MV-4-11 (cell line): Measurements from ENCODE around the gene CNKSR3.
A peak's percentile ranks its signal among the peaks of the same experiment; 100 is the strongest.

Experiments used
- DNase-seq: peaks from one replicate; lab custom pipeline; 2025; lab: John Stamatoyannopoulos, UW

The CNKSR3 gene

DNA sequence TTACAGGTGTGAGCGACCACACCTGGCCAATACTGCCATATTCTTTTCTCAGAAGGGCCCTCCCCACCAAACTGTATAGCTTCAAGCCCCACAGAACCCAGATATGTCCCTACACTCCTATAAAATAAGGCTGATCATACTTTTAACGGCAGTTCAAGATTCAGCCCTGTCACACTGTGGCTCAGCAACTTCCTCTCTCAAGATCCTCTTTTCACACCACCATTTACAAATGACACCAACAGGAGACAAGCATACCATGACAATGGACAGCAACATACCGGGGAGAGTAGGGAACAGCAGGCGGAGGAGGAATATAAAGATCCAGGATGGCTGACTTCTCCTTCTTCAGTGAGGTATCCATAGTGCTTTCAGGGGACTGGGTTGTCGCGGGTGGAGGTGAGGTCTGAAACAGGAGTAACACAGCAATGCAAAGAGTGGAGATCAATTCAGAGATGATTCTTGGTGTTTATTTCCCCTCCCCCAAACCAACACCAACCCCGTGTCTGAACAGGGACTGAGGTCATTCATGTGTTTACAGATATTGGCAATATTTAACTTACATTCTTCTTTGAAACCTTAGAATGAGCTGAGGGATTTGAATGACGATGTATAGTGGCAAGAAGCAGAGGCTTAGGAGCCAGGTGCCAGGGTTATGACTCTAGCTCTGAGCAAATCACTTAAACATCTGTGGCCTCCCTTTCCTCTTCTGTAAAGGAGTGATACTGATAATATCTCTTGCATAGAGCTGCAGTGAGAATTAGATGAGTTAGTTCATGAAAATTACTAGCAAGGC is 96.3 kb downstream of the CNKSR3 start:
- peak; percentile 95 for DNase-seq

- no peak for DNase-seq
These were observed 98.2 kb downstream of the CNKSR3 start for GRCh38 chr6:154412106-154412820.

GRCh38 chr6:154411076-154411475 is 99.4 kb downstream of the CNKSR3 start:
- DNase-seq, result no peak

- peak; percentile 42 for DNase-seq
These were observed 99.8 kb downstream of the CNKSR3 start for GRCh38 chr6:154410619-154411072.

- DNase-seq, result no peak
These were observed 101.5 kb downstream of the CNKSR3 start for GRCh38 chr6:154408891-154409500.

GRCh38 chr6:154407440-154407839 is 103.0 kb downstream of the CNKSR3 start:
- DNase-seq, result no peak

GRCh38 chr6:154406869-154407268 is 103.6 kb downstream of the CNKSR3 start:
- no peak for DNase-seq

GRCh38 chr6:154406301-154406700 is 104.2 kb downstream of the CNKSR3 start:
- no peak for DNase-seq

DNA sequence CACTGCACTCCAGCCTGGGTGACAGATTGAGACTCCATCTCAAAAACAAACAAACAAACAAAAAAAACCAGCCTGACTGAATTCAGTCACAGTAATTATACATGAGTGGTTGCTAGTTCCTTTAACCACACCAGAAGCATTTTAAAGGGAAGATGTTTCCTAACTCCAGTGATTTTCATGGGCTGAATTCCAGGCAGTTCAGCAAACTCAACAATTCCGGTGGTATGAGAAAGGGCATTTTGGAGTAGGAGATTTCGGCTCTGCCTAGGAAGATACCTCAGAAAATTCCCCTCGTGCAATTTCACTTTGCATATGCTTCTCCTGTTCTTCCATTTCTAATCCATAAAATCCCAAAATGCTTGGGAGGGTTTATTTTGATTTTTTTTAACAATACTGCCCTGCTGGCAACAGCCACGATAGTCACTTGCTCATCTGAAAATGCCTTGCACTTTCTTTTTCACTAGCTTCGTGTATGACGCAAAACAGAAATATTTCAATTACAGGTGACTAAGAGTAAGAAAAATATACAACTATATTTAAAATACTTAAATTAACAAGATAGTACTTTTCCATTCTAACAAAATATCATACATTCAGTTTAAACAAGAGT is 105.6 kb downstream of the CNKSR3 start:
- no peak for DNase-seq

GRCh38 chr6:154403788-154404187 is 106.7 kb downstream of the CNKSR3 start:
- peak; percentile 0 for DNase-seq

DNA sequence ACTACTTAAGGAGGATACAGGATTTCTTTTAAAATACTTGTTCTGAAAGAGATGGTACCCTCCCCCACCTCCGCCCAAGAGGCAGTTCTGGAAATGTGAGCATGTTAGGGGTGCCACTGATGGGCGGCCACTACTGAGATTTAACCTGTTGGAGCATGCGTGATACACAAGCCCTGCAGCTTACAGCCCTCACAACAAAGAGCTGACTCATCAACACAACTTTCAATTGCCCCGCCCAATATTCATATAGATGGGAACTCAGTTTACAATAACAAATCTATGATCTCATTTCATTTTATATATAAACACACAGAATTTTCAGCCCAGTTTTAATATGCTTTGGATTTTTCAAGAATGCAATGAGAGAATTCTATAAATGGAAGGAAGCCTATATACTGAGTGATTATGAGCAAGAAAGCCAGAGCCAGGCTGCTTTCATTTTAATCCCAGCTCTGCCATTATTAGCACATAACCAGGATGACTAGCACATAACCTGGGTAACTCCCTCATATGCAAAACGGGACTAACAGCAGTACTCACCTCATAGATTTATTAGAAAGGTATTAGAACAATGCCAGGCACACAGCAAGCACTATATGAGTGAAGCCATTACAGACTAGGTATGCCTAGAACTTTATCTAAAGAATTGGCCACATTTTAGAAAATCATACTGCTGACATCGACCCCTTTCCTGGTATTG is 108.3 kb downstream of the CNKSR3 start:
- no peak for DNase-seq

DNA sequence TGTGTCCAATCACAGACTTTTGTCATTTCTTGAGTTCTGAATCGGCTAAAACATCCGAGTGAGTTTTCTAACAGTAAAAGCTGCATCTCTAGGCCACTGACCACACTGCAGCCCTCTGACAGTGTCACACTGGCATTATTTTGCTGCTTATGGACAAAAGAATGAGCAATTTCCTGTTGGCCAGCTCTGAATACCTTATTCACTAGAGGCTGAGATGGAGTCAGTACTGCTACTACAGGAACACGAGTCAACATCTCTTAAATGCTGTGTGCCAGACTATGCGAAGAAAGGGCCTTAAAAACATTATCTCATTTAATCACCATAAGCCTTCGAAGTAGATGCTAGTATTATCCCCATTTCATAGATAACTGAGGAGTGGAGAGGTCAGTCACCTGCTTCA is 111.4 kb downstream of the CNKSR3 start:
- no peak for DNase-seq

DNA sequence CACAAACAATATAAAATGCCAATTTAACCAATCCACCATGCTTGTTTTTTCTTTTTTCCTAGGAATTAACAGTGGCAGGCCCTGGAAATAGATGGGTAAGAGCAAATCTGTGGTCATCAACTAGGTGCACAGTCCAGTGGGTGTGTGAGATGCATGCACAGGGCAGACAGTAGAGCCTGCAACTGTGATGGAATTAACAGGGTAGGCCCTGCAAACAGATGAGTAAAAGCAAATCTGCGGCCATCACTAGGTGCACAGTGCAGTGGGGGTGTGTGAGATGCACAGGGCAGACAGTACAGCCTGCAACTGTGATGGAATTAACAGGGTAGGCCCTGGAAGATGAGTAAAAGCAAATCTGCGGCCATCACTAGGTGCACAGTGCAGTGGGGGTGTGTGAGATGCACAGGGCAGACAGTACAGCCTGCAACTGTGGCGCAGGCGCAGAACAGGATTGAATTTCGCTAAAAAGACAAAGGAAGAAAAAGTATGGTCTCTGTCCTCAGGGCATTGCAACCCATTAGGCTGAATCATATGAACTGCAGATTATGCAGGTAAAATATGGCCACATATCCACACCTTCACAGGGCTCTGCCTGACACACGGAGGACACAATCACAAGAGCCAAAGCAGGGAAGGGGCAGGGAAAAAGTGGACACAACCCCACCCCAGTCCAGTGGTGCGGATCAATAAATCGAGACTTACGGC is 112.8 kb downstream of the CNKSR3 start:
- DNase-seq, result no peak

- no peak for DNase-seq
These were observed 114.6 kb downstream of the CNKSR3 start for GRCh38 chr6:154395878-154396277.

DNA sequence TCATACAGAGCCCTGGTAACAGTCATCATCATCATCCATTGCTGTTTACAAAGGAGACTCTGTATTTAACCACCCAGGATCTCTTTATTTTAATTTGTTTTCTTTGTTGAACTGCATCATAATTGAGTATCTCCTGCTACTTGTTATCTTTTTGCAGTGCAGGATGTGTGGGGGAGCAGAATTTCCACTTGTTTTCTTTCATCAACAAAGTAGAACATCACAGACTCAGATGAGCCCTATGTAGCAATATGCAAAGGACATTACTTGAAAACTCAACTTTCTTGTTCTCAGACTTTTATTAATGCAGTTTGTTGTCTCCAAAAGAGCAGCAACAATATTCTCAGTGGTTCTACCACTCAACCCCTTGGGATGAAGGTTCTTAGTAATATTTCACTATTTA is 115.2 kb downstream of the CNKSR3 start:
- no peak for DNase-seq

GRCh38 chr6:154394571-154394970 is 115.9 kb downstream of the CNKSR3 start:
- DNase-seq, result no peak

DNA sequence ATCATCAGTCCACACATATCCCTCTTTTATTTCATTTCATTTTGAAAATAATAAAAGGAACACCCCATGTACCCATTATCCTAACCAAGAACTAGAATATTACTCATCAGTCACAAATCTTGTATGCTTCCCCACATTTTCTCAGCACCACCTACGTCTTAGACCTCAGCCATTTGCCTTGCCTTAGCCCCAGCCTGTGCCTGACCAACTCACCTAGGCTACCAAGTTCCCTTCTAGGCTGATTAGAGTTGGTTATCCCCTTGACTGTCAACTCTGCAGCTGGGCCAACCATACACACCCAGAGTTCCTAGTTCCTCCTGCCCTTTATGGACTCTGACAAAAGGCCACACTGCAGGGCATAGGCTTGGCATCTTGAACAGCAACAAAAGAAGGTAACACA is 120.5 kb downstream of the CNKSR3 start:
- no peak for DNase-seq

DNA sequence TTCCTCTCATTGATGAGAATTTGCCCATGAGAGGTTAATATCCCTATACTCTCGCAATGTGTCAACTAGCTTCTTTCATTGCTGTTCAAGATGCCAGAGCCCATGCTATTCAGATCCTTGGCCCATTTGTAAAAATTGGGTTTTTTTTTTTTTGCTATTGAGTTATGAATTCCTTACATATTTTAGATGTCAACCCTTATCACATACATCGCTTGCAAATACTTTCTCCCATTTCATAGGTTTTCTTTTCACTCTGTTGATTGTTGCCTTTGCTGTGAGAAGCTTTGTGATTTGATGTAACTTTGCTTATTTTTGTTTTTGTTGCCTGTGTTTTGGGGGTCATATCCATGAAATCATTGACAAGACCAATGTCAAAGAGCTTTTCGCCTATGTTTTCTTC is 121.7 kb downstream of the CNKSR3 start:
- DNase-seq, result no peak

DNA sequence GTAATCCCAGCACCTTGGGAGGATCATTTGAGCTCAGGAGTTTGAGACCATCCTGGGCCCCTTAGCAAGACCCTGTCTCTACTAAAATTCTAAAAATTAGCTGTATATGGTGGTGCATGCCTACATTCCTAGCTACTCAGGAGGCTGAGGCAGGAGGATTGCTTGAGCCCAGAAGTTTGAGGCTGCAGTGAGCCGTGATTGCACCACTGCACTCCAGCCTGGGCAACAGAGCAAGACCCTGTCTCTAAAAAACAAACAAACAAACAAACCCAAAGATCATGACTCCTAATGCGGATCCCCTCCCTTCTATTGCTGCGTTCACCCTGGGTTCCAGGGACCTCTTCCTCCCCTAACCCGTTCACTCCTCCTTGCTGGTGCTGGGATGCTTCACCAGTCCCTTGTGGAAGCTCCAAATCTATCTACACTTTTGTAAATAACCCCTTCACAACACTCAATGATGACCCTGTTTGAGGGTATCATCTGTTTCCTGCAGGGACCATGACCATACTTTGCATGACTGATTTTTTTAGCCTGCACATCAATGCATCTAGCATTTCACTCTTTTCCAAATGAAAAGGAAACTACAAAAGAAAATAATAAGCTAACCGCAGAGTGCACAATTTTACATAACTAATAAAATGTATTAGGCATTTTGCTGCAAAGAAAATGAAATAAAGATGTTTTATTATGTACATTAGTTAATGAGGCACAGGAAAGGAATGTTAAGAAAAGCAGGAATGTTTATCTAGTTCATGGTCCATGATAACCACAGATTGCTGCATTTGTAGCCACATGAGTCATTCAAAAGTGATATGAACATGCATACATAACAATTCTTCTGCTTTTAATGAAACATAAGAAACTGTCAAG is 123.4 kb downstream of the CNKSR3 start:
- no peak for DNase-seq

DNA sequence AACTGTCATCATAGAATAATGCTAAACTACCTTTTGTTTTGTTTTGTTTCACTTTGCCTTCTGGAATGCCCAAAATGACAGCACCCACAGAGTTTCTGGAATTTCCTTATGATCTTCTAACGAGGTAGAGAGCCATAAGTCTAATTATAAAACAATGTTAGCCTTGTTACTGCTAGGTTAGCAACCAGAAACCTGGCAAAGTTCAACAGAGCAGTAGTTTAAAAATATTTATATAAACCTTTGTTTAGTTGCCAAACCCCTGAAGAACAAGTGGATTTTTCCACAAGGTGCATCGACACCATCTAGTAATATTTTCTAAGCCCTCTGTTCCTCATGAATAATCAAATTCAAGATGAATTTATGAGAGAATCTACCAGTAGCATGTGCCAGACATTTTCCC is 126.3 kb downstream of the CNKSR3 start:
- no peak for DNase-seq
